Hematopoietic multipotent progenitor cell treated with erythropoietin and hydrocortisone succinate and interleukin-3 and kit ligand, for 15 days (in vitro differentiated cells): ENCODE measurements around the gene MRPL17.
"Not testable (repeated sequence)": the region's sequence is repeated elsewhere in the genome, so short reads cannot be mapped to it uniquely, and the experiment has no call there.

ENCODE experiments used
- DNase-seq: peaks from one replicate; pipeline ENCODE4 v3.0.0-alpha.2; 2015; ENCODE audit warnings: low spot score

MRPL17 gene

DNA sequence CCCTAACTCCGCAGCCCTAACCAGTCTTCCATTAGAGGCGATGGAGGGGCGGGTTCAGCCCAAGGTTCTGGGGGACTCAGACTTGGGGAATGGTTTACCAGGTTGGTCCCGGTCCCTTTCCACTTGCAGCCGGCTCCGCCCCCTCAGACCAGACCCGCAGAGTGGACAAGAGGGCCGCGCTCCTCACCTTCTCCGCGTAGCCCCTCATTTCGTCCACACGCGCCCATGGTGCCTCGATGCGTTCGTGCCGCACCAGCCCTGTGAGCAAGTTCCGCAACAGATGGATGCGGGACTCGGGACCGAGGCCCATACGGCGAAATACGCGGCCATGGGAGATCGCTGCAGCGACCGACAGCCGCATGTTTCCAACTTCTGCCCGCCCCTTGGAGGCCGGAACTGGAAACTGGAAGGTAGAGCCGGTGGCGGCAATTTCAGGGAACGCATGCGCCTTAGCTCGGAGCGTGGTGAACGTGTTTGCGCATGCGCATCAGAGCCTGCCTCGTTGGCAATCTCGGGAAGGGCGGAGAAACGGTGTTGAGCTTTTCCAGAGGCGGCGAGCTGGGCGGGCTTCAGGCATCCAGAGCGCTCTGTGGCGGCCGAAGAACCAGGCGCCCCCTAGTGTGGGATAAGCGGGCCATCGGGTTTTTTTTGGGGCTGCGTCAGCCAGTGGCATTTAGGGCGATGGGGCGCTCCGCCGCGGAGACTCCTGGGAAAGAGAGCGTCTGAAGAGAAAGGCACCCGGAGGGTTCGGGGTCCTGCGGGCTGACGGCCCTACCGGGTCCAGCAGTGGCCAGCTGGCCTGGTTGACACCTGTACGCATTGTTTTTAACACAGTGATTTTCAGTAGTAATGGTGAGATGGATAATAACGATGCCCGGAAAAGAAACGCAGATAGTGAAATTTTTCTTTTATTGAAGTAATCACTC, at the start of gene MRPL17:
TSS of gene MRPL17 (minus strand) at position 405 of the 926 bp plus-strand sequence. CDS start at position 361, 44 bp downstream.
- peak; percentile 100 for DNase-seq

DNA sequence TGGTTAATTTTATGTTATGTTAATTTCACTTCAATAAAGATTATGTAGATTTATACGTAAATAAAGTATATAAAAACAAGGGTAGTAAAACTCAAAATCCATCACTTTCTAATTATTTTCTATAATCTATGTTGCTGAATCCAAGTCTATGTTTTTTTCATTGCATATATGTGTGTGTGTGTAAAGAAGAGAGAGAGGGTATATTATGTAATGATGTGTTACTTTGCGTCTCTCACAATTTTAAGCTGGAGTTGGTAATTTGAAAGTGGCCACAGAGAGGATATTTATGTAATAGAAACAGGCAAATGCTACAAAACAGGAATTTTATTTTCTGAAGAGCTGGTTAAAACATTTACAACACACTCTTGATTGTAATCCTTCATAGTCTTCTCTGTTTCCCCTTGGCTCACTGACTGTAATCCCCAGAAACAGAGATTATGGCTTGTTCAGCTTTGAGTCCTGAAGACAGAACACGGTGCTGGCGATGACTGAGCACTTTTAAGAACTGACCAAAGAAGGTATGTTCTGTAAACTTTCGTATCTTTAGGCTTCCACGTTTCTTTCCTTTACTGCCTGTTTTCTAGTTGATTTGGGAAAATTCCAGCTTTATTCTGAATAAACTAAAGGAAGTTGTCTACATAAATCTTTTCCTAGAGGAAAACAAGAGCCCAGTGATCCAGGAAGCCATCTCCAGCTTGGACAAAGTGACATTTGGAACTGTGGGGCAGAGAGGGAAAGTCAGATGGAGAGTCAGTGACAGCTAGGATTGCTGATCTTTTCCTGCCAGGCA, 45.0 kb upstream of the MRPL17 start:
- DNase-seq: no peak

GRCh38 chr11:6725386-6725896, 42.3 kb upstream of the MRPL17 start:
- DNase-seq: no peak

DNA sequence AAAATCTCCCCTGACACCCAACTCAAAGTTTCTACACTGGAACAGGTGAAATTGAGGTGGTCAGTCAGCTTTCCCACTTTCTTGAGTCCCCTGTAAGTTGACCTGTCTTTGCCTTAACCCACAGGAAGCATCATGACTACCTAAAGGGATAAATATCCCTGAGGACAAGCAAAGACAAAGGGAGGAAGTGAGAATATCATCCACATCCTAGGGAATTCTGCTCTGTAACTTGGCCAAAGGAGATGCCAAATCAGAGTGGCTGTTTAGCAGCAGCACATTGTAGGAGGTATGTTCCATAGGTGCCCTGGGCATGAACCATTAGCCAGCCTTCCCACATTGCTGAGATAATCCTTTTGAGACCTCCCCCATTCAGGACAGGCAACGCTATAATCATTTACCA, 40.9 kb upstream of the MRPL17 start:
- DNase-seq: no peak

DNA sequence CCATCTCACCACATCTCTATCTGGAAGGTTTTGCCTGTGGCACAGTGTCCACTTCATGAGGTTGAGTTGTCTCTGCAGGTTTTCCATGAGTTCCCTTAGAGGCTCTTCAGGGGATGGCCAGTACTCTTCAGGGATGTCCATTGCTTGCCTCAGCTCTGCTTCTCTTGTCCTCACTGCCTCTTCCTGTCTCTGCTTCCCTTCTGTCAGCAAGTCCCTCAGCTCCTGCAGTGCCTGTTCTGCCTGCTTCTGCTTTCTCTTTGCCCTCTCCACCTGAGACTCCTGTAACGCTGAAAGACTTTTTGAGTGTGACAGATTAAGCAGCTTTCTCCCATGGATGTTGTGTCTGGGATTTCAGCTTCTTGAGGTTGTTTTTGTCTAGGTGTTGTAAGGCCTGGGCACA, 38.2 kb upstream of the MRPL17 start:
- no peak for DNase-seq

DNA sequence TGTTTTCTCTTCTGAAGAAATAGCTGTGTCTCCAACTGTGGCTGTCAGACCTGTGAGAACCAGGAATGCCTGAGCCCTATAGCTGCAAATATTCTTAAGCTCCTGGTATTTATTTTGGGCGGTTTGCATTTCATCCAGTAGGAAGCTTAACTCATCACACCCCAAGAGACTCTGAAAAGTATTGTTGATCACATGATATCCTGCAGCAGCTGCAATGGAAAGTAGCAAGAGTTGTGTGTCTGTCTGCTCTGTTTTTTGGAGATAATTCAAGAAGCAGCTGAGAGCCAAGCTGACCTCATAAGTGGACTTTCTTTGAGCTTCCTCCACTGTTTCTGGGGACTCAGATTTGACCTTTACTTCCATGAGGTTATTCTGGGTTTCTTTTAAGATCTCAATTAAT, 36.4 kb upstream of the MRPL17 start:
- no peak for DNase-seq

DNA sequence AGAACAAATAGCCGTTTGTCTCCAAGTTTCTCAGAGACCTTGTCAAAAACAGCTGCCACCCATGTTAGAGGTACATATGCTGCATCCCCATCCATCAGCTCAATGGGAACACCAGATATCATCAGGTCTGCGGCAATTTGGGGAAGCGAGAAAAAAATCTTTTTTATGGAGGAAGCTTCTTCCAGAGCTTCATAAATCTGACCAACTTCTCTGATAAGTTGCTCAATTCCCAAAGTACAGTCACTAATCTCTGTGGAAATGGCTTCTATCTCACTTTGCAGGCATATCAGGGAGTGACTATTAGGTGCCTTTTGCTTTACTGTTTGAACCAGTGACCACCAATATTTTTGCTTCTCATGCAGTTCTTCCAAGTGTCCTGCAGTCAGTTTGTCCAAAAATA, 34.3 kb upstream of the MRPL17 start:
- DNase-seq: no peak

GRCh38 chr11:6711552-6711951, 28.4 kb upstream of the MRPL17 start:
- DNase-seq: not testable (repeated sequence)

DNA sequence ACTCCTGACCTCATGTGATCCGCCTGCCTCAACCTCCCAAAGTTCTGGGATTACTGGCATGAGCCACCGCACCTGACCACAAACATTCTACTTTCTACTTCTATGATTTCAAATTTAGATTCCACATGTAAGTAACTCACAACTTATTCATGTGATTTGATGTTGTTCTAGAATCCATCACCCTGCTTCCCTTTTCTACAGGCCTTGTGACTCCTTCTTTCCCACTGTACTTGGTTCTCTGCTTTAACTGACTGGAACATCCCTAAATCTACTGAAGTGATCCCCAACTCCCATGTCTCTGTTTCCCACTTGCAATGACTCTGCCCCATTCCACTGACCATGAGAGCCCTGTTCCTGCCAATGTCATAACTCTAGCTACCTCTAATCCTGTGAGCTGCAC, 25.7 kb upstream of the MRPL17 start:
- no peak for DNase-seq

DNA sequence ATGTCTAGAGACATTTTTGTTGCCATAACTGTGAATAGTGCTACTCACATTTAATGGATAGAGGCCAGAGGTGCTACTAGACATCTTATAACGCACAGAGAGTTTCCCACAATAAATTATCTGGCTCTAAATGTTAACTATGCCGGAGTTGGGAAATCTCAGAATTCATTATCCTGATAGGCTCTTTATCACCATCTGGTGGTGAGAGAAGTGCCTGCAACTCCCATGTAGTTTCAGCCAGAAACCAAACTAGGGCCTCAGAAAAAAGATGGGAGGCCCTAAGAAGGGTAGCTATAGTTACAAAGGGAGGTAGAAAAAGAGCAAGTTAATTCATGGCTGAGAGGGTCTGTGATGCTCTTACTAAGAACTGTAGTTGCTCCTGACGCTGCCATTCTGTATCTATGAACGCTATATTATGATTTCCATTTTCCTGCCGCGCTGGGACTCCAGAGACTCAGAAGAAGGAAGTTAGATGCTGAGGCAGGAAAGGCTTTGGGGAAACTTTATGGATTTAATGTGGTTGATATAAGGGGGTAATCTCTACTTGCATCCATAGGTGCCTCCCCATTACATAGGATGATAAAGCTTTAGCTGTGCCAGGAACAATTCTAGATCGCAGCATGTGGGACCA, 22.9 kb upstream of the MRPL17 start:
- peak; percentile 62 for DNase-seq

- DNase-seq: no peak
Measured at GRCh38 chr11:6703247-6704063, 20.3 kb upstream of the MRPL17 start.

- not testable (repeated sequence) for DNase-seq
Measured at GRCh38 chr11:6701955-6702354, 18.8 kb upstream of the MRPL17 start.

GRCh38 chr11:6695377-6695776, 12.2 kb upstream of the MRPL17 start:
- no peak for DNase-seq

DNA sequence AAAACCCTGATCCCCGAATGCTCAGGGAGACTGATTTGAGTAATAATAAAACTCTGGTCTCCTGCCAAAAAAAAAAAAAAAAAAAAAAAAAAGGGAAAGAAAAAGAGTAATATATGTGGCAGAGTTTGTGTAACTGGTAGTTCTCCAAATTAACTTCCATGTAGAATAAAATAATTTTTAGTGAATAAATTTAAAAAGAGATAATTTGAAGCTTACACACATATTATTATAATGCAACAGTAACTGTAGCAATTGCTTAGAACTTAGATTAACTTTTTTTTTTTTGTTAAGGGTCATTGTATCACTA, 11.0 kb upstream of the MRPL17 start:
- DNase-seq: no peak

DNA sequence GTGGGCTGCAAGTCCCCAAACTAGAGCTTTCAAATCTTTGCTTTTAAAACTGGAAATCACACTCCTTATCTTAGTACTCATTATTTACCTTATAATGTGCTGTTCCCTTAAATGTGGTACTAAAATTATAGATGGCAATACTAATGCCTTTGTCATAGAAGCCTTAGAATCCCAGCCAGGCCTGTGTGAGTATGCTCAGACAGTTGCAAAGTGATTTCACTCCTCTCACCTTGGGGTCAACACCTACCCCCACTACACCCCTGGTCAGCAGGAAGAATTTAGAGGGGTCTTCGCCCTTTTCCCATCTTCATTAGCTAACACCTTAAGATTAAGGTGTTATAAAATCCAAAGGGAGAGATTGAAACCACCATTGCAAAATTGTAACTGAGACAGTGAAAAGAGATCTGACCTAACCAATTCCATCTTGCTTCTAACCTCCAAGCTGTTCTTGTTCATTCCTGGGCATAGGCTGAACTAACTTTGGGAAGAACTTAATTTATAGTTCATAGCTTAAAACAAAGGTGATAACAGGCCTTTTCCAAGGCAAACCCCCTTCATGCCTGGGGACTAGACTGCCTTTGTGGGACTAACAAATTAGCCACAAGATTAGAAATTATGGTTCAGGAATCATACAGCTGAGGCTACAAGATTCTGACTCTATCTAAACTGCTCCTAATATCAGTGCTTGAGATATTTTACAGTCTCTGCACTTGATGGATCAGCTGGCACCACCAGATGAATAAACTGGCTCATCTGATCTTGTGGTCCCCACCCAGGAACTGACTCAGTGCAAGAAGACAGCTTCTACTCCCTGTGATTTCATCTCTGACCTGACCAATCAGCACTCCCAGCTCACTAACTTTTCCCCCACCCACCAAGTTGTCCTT, 10.4 kb upstream of the MRPL17 start:
- DNase-seq: no peak

GRCh38 chr11:6692128-6692527, 9.0 kb upstream of the MRPL17 start:
- no peak for DNase-seq

- not testable (repeated sequence) for DNase-seq
Measured at GRCh38 chr11:6690431-6691132, 7.4 kb upstream of the MRPL17 start.

GRCh38 chr11:6687876-6688275, 4.7 kb upstream of the MRPL17 start:
- DNase-seq: no peak

- no peak for DNase-seq
Measured at GRCh38 chr11:6686006-6686405, 2.9 kb upstream of the MRPL17 start.

DNA sequence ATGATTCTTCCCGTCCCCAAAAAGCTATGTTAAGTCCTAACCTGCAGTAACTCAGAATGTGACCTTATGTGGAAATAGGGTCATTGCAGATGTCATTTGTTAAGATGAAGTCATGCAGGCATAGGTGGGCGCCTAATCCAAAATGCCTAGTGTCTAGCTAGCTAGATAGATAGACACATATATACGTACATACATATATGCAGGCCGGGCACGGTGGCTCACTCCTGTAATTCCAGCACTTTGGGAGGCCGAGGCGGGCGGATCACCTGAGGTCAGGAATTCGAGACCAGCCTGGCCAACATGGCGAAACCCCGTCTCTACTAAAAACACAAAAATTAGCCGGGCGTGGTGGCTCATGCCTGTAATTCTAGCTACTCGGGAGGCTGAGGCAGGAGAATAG, 928 bp upstream of the MRPL17 start:
- DNase-seq: not testable (repeated sequence)
